ENCODE results near the gene LDLRAP1. TPM values are rescaled to one million over a fixed set of nuclear protein-coding genes. Genes with fewer than 3 reads are reported as not detected.

The LDLRAP1 gene
- total RNA-seq, 2 donors from 2014 or later: 37.8 to 56.3 TPM

GRCh38 chr1:25579292-25580252 is 36.2 kb downstream of the LDLRAP1 start:
- H3K27me3 ChIP-seq (replicated peaks; ENCODE audit: insufficient read depth): no peaks in the 10 kb centered on the region
- H3K36me3 ChIP-seq: no peaks in the 10 kb centered on the region
- no peaks in the 10 kb centered on the region for H3K9me3 ChIP-seq
- TF ChIP-seq POLR2A (IDR thresholded peaks at IDR 0.05): no peak
- no peak for TF ChIP-seq POLR2AphosphoS5 (IDR thresholded peaks at IDR 0.05)
- no peak for TF ChIP-seq CTCF (IDR thresholded peaks at IDR 0.05)
- no peak for DNase-seq (ENCODE audit: low spot score)
- intact Hi-C loops (cut with DNase I): no loop called here
- no peaks in the 10 kb centered on the region for H3K4me1 ChIP-seq (replicated peaks)
- no peak overlapping the region for H3K4me3 ChIP-seq
- H3K27ac ChIP-seq: no peak overlapping the region
- 72% methylated on average over 19 of the region's 19 CpGs for WGBS

GRCh38 chr1:25580927-25581326 is 37.5 kb downstream of the LDLRAP1 start:
- no peaks in the 10 kb centered on the region for H3K36me3 ChIP-seq
- DNase-seq (ENCODE audit: low spot score): no peak
- no peaks in the 10 kb centered on the region for H3K9me3 ChIP-seq
- no peaks in the 10 kb centered on the region for H3K27me3 ChIP-seq (replicated peaks; ENCODE audit: insufficient read depth)
- H3K4me3 ChIP-seq: no peak overlapping the region
- H3K27ac ChIP-seq: no peak overlapping the region
- H3K4me1 ChIP-seq (replicated peaks): no peaks in the 10 kb centered on the region
- WGBS: 73% methylated on average over 6 of the region's 6 CpGs
- TF ChIP-seq POLR2AphosphoS5 (IDR thresholded peaks at IDR 0.05) (no peak), CTCF (IDR thresholded peaks at IDR 0.05) (no peak), POLR2A (IDR thresholded peaks at IDR 0.05) (no peak)
- intact Hi-C loops (cut with DNase I): no loop called here

GRCh38 chr1:25581764-25582163 is 38.4 kb downstream of the LDLRAP1 start:
- DNase-seq (ENCODE audit: low spot score): no peak
- intact Hi-C loops (cut with DNase I): no loop called here
- TF ChIP-seq POLR2A (IDR thresholded peaks at IDR 0.05): no peak
- no peak for TF ChIP-seq CTCF (IDR thresholded peaks at IDR 0.05)
- no peak for TF ChIP-seq POLR2AphosphoS5 (IDR thresholded peaks at IDR 0.05)
- Histone ChIP-seq H3K27me3 (replicated peaks; ENCODE audit: insufficient read depth) (no peaks in the 10 kb centered on the region), H3K4me1 (replicated peaks) (no peaks in the 10 kb centered on the region), H3K27ac (no peak overlapping the region), H3K36me3 (no peaks in the 10 kb centered on the region), H3K9me3 (no peaks in the 10 kb centered on the region), H3K4me3 (no peak overlapping the region)
- 50% methylated on average over 5 of the region's 5 CpGs for WGBS

GRCh38 chr1:25583519-25584370 is 40.3 kb downstream of the LDLRAP1 start:
- H3K9me3 ChIP-seq: no peaks in the 10 kb centered on the region
- DNase-seq (ENCODE audit: low spot score): no peak
- no peak for TF ChIP-seq POLR2AphosphoS5 (IDR thresholded peaks at IDR 0.05)
- TF ChIP-seq POLR2A (IDR thresholded peaks at IDR 0.05): no peak
- no peak for TF ChIP-seq CTCF (IDR thresholded peaks at IDR 0.05)
- intact Hi-C loops (cut with DNase I): no loop called here
- no peak overlapping the region for H3K27ac ChIP-seq
- no peak overlapping the region for H3K4me3 ChIP-seq
- 90% methylated on average over 14 of the region's 14 CpGs for WGBS
- H3K36me3 ChIP-seq: no peaks in the 10 kb centered on the region
- no peaks in the 10 kb centered on the region for H3K4me1 ChIP-seq (replicated peaks)
- no peaks in the 10 kb centered on the region for H3K27me3 ChIP-seq (replicated peaks; ENCODE audit: insufficient read depth)

Measured in prostate gland (tissue), 2 donors.